Stimulated activated CD4-positive, alpha-beta T cell treated with anti-CD3 and anti-CD28 coated beads, TNF-alpha, amount 100 ng/mL, for 1 hour (primary cell): Measurements from ENCODE around the gene CDKN1C.

Experiments used
- DNase-seq, 3 donors: peaks; one replicate each; pipeline ENCODE4 v3.0.0-alpha.2; 2020; ENCODE audit warnings: low read depth in 3 of 3, low spot score in 1 of 3

CDKN1C gene

DNA sequence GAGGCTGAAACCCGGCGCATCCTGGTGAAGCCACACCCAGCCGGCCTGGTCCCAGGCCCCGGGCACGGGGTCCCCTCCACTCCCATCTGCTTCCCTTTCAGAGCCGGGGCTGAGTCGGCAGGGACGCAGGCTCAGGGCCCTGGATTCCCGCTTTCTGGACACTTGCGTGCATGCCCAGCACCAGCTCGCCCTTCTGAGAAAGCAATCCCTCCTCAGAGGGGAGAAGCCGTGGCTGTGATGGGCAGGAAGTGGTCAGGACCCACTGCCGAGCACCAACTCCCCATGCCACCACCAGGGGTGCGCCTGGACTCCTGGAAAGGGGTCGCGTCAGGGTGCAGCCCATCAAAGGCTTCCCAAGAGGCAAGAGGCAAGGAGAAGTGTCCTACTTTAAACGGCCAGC, 15.1 kb downstream of the CDKN1C start:
- no peak for DNase-seq

DNA sequence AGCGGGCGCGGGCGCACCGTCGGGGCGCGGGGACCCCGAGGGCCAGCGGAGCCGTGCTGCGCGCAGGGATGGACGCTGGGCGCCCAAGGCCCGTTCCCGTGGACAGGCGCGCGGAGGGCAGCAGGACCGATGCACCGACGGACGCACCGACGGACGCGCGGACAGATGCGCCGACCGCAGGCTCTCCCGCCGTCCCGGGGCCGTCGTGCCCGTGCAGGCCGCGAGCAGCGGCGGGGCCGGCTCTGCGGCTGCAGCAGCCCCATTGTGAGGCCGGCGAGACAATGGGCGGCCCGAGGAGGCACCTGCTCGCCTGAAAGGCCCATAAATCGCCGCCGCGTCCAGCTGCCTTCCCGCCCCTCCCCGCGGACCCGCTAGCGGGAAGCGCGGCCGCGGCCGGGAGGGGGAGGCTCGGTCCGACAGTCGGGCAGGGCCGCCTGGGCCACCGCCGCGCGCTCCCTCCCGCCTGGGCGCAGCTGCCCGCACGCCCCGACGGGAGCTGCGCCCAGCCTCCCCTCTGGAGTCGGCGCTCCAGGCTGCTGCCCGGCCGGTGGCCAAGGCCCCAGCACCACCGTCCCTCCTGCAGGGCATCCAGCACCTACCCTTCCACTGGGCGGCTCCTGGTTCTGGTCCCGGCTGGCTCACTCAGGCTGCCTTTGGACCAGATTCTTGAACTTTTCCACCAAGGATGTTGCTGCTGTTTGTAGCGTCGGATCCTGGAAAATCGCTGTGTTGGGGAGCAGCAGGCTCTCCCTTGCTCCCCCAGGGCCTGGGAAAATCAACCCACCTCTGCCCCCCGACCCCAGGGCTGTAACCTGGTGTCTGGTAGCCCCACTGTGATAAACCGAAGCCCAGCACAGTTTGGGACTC, 15.8 kb downstream of the CDKN1C start:
- no peak for DNase-seq

DNA sequence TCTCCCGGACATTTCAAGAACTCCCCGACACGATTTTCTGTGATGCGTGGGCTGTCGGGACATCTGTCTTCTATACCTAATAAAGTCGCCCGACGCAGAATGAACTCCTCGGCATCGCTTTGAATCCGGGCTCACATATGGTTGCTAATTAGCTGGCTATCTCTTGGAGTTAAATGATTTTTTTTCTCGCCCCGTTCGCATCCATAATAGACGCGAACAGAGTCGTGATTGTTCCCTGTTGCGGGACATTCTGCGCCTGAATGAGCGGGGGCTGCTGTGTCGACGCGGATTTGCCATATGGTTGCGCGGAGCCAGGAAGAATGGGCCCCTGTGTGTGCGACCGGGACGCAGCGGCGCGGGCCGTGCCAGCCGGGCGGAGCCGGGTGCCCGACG, 16.4 kb downstream of the CDKN1C start:
- DNase-seq: no peak

DNA sequence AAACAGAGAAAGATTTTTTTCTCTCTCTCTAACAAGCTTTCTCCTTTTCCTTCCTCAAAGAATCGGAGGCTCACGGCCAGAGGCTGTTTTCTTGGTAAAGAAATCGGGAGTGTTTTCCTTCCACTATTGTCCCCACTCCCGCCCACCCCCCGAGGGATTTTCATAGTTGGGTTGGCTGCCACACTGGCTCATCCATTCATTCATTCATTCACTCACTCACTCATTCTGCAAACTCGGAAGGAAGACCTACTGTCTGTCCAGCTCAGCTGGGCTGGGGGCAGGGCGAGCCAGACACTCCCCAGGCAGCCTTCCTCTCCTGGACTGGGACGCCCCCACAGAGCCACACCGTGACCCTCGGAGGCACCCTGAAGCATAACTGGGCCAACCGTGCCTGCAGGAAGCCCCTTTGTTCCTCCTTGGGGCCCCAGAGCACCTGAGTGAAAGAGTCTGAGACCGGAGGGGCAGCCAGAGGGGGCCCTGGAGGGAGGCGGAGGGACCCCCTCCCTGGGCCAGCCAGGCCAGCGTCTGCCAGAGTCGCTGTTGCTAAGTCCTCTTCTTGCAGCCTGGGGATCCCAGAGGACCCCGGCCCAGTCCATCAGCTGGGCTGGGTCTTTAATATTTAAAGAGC, 17.0 kb downstream of the CDKN1C start:
- no peak for DNase-seq

DNA sequence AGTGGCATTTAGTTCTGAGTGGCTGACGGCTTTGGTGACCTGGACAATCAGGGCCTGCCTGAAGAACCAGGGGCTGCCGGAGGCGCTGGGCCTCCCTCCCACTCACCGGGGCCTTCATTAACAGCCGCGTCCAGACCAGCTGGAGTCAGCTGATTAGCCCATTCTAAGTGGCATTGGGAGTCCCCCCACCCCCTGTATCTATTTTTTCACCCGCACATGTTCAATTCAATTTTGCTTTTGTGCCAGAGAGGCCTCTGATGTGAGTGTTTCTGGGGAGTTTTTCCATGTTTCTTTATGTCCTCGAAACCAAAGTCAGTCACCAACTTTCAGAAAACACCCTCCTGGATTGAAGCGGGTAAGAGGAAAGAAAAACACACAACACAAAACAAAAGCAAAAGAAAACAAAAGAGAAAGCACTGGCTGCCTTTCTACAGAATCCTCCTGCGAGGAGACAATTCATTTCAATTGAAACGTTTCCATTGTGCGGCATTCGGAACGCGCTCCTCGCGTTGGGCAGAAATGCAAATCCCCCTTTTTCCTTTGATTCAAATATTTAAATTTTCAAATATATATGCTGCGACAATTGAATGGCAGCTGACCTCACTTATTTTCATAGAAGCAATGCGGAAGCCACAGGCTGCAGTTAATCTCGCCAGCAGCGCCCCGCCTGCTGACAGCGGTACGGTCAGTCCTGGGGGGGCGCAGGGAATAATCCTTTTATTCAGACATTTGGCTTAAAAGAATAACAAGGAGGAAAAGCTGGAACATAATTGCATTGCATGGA, 17.7 kb downstream of the CDKN1C start:
- no peak for DNase-seq

DNA sequence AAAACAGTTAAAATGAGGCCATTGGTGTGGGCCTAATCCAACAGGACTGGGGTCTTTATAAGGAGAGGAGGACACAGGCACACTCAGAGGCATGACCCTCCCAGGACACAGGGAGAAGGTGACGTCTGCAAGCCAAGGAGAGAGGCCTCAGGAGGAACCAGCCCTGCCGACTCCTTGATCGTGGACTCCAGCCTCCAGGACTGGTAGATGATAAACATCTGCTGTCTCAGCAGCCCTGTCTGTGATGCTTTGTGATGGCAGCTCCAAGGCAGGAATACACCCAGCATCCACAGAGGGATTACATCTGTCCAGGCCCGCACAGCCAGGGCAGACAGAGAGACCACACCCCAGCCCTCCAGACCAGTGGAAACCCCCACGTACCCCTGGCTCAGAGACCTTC, 18.4 kb downstream of the CDKN1C start:
- no peak for DNase-seq

DNA sequence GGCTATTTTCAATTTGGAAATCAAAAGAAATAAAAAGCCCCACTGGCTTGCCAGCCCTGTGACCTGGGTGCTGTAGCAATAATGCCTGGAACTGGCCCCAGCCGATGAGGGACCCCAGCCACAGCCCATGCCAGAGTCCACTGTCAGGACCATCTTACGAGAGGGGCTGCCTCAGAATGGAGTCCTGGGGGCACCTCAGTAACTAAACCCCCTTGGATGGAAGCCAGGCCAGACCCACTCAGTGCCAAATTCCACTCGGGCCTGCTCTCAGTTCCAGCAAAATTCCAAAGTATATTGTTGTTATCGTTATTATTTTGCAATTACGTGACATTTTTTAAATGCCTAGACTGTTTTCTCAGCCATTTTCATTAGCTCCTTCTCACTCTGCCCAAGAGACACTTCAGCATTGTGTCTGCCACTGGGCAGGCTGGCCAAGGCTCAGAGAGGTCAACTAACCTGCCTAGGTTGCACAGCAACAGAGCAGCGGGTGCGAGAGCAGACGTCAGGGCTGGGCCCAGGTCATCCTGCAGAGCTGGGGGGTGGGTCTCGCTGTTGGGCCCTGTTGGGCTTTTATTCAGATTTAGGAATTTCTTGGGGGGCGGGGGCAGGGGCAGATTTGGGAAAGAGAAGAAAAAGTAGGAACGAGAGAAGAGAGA, 19.5 kb downstream of the CDKN1C start:
- DNase-seq: no peak

DNA sequence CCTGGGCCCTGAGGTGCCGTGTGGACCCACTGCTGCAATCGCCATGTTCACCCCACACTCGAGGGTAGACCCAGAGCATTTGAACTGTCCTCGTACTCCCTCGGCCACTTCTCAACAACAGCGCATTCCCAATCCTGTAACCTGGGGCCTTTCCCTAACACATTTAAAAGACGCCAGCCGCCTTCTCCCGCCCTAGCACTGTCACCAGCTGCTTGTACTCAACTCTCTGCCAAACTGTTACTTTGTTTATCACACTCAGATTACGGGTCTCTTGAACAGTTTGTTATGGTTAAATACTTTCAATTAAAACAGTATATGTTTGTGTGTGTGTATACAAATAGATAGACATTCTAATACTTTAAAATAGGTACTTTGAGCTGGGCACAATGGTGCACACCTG, 20.7 kb downstream of the CDKN1C start:
- no peak for DNase-seq

DNA sequence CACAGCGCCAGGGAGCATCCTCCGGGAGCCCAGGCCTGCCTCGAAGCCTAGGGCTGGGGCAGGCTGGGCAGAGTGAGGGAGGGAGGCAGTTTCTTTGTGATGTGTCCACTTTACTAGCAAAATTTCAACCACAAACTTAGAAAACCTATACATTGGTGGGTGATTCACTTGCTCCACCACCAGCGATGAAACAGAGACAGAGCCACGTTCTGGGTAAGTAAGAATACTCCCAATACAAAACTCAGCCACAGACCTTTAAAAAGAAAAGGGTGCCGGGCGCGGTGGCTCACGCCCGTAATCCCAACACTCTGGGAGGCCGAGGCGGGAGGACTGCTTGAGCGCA, 22.3 kb downstream of the CDKN1C start:
- DNase-seq: no peak

DNA sequence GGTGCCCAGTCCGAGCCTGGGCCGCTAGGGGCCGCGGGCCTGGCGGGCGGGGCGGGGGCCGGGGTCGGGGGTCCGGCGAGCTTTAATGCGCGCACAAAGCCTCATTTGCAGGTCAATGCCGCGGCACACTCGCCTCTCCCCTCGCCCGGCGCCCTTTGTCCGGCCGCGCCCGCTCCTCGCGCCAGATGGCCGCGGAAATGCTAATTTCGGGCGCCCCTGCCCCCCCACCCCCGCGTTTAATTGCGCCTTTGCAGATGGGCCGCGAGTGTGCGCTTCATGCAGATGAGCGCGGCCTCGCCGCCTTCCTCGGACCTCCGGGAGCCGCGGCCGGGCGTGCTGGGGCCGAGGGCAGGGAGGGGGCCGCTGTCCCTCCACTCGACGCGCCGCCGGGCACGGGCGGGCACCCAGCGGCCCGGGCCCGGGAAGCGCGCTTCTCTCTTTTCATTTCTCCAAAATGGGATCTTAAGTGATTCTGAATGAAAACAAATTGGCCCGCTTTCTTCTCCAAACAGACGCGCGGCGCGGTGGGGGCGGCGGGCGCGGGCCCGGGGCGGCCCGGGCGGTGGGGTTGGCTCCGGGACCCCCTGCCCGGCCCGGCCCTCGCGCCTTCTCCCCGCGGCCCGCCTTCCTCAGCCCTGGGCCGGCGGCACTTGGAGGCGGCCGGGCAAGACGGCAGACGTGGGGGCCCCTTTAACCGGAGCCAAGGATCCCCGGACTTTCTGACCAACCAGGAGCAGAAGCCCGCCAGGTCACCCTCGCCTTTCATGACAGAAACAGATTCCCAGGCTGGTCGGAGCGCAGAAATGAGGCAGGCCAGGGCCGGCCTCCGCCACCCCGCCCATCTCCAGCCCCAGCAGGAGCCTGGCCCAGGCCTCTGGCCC, 22.9 kb downstream of the CDKN1C start:
- DNase-seq: no peak

DNA sequence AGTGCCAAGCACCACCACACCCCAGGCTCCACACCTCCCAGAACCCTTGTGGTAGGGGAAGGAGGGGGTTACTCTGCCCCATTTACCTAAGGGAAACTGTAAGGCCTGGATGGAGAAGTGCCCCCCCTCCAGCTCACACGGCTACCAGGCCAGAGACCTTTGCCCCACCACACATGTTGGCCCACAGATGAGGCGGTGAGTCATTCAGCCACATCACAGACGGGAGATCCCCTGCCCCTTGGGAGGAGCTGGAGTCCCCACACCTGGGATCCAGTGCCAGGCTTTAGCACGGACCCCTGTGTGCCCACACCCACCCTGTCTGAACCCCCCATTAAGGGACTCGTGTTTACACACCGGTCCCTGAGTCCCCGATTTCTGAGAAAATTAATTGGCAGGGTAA, 24.9 kb downstream of the CDKN1C start:
- no peak for DNase-seq

DNA sequence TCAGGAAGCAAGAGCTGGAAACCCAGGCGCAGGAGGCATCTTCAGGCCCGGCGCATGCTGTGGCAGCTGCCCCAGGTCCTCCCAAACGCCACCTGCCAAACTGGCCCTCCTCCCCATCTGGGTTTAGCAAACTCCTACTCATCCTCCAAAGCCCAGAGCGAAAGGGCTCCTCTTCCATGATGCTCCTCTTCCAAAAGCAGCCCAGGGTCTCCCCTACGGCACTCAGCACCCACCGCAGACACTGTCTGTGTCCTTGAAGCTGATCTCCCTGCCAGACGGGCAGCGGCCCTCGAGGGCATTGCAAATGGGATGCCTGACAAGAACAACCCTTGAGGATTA, 25.9 kb downstream of the CDKN1C start:
- DNase-seq: no peak

DNA sequence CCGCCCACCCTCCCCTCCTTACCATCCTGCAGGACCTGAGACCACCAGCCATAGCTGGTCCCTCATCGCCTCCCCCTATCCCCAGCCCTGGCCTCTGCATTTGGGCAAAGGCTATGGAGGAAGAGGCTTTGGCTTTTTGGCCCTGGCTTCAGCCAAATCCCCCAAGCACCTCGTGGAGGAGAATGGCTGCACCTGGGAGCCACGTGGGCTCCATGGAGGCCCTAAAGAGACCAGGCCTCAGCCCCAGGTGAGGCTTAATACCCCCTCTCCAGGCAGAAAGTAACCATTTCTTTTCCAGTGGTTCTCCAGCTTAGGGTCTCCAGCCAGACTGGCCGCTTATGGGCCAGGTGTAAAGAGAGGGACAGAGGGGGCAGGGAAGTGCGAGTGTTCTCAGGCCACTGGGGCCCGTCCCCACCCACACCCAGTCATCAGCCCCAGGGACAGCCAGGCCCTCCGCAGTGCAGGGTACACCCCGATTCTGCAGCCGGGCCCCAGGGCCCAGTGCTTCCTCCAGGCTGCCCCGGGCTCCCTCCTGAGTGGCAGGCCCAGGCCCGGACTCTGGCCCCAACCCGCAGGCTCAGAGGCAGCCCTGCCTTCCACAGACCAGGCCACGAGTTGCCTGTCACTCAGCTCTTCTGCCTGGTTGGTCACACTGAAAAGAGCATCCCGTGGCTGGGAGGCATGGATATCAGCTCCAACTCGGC, 26.4 kb downstream of the CDKN1C start:
- DNase-seq: no peak

DNA sequence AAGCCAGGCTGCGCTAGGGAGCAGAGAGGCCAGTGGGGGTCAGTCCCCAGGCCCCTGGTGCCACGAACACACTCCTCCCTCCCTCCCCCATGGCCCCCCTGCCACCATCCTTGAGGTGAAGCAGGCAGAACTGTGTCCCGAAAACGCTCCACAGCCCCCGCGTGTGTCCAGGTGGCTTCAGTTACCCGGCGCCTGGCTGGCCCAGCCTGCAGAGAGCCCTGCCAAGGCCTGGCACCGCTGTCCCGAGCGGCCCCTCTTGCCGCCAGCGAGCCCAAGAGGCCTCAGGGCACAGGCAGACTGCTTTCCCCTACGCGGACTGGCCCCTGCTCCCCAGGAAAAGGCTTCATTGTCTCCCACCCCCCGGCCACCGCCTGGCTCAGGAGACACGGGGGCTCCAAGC, 27.7 kb downstream of the CDKN1C start:
- no peak for DNase-seq

DNA sequence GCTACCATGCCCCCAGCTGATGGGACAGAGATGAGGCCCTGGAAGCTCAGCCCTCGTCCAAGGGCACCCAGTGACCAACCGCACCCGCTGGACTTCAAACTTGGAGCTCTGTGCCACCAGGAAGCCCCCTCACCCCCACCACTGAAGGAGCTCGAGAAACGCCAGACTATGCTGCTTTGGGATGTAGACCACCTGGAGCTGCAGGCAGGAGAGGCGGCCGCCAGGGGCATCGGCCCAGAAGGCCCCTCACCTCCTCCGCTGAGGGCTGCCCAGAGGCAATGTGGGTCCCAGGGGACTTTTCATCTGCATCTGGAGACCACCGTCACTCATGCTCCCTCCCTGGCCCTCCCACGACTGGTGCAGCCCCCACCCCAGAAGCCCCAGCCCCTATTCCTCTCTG, 28.3 kb downstream of the CDKN1C start:
- no peak for DNase-seq

DNA sequence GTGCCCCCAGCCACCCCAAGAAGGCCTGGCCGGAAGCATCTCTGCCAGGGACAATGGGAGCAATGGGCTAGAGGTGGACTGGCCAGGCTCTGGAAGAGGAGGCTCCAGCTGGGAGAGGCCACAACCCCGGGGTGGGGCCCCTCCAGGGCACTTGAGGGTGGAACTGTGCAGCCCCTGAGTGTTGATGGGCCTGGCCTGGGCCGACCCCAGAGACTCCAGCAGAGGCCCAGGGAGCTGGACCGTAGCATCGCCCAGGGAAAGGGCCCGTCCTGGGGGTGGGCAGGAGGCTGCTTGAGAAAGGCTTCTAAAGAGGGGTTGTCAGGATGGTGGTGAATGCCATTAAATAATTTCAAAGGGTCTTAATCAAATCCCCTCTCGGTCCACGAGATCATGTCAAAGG, 30.4 kb downstream of the CDKN1C start:
- no peak for DNase-seq

DNA sequence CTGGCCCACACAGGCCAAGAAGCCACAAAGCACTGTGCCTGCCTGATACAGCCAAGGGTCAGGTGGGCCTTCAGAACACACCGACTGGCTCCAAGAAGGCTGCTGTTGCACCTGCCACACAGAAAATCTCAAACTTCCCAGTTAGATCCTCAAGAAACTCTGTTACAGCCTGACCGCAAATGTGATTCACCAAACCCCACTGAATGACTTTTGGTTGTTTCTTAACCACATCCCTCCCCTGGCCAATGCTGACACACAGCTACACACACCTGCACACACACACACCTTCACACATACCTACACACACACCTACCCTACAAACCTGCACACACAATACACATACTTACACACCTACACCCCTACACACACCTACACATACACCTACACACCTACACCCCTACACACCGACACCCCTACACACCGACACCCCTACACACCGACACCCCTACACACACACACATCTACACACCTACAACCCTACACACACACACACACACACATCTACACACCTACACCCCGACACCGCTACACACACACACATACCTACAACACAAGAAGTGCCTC, 31.5 kb downstream of the CDKN1C start:
- no peak for DNase-seq

DNA sequence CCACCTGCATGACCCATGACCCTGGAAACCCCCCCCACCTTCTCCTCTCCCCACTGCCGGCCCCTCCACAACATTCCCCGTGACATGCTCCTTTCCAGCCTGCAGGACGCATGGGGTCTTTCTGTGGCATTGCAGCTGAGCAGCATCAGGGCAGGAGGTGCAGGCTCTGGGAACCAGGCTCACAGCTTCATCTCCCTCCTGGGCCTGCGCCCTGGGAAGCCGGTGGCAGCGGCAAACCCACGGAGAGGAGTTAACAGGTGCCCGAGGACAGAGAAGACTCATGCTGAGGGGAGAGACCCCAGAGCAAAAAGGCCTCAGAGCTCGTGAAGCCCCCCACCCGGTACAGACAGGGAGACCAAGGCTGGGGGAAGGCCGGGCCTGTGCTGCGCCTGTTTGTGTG, 32.2 kb downstream of the CDKN1C start:
- DNase-seq: no peak

DNA sequence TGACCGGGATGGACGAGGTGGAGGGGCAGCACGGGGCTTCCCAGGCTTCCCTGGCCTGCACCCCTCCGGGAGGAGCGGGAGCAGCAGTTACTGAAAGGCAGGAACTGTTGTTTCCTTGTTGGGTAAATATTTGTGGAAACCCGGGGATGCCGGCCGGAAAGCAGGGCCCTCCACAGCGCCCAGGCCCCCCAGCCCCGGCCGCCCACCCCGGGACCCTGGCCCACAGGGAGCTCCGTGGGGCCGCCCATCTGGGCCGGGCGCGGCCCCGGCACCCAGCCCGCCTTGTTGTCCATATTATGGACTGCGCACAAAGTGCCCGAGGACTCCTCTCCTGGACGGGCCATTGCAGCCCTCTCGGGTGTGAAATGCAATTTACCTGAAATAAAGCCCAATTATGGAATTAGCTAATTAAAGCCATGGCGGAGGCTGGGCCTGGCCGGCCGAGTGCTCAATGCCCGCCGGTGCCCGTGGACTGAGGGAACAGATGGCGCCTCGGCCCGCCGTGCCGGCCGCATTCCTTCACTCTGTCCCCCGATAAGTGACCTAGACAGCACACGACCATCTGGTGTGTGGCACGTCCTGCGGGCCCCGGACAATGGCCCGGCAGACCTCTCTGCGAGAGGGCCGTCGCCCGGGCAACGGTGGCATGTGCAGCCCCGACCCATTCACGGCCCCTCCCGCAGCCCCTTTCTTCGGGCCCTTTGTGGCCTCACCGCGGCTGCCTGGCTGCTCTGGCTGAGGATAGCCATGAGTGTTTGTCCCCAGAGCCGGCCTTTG, 35.4 kb downstream of the CDKN1C start:
- no peak for DNase-seq
